ENCODE results near the gene GALNT13.

Gene GALNT13

DNA sequence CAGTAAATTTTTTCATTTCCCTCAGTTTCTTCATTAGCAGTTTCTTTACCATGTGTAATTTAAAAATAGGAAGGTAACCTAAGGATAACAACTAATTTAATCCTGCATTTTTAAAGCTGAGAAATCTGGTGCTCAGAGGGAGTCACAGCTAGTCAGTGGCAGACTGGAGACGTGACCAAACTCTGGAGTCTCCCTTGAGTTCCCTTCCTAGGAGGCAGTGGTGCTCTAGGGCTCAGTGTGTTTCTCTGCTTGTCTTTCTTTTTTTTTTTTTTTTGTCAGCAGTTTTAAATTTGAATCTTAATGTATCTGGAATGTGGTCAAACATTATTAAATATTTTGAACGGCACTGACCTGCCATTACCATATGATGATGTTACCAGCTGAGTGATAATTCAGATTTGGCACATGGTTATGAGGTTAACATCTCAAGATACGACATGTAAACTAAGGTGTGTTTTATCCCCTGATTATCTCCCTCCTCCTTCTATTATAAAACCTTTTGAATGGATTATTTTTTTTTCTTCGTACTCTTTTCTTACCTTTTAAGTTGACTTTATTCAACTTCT, 226.2 kb downstream of the GALNT13 start:
- DNase-seq (ENCODE audit: low read depth, low spot score): no peak
- TF ChIP-seq ZNF274 (IDR thresholded peaks at IDR 0.05; ENCODE audit: low read depth, low read length): no peak
- TF ChIP-seq YY1 (IDR thresholded peaks at IDR 0.05; ENCODE audit: insufficient read depth, insufficient read length): no peak
- no peak for TF ChIP-seq SUZ12 (IDR thresholded peaks at IDR 0.05; ENCODE audit: extremely low read depth, insufficient read depth, insufficient read length)
- H3K4me3 ChIP-seq (ENCODE audit: insufficient read length, low read depth): no peak overlapping the region
- no peak overlapping the region for H3K9ac ChIP-seq (ENCODE audit: insufficient read length, low read depth)
- H3K4me1 ChIP-seq (ENCODE audit: insufficient read depth, insufficient read length): no peaks in the 10 kb centered on the region
- no peaks in the 10 kb centered on the region for H3K9me3 ChIP-seq (ENCODE audit: insufficient read depth, low read length)
- H3K27me3 ChIP-seq (ENCODE audit: insufficient read depth, insufficient read length): no peaks in the 10 kb centered on the region
- no peaks in the 10 kb centered on the region for H3K36me3 ChIP-seq (ENCODE audit: insufficient read depth, insufficient read length, low read length)

DNA sequence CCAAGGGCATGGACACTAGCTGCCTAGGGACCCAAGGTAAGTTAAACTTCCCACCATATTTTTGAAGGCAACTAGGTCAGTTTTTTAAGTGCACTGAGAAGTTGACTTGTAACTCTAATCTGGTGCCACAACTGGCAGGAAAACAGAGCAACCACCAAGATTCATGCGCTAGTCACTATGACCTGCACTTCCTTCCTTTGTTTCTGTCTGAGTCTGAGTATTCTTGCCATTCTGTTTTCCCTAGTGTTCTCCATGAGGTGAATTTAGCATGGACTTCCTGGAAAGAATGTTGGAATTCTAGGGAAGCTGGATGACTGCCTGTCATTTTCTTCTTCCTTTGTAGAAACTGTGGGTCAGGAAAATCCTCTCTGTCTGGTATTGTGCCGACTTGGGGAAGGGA, 249.0 kb downstream of the GALNT13 start:
- no peaks in the 10 kb centered on the region for H3K9me3 ChIP-seq (ENCODE audit: insufficient read depth, low read length)
- H3K4me3 ChIP-seq (ENCODE audit: insufficient read length, low read depth): no peak overlapping the region
- TF ChIP-seq SUZ12 (IDR thresholded peaks at IDR 0.05; ENCODE audit: extremely low read depth, insufficient read depth, insufficient read length): no peak
- TF ChIP-seq YY1 (IDR thresholded peaks at IDR 0.05; ENCODE audit: insufficient read depth, insufficient read length): no peak
- no peak for TF ChIP-seq ZNF274 (IDR thresholded peaks at IDR 0.05; ENCODE audit: low read depth, low read length)
- no peak for DNase-seq (ENCODE audit: low read depth, low spot score)
- H3K9ac ChIP-seq (ENCODE audit: insufficient read length, low read depth): no peak overlapping the region
- no peaks in the 10 kb centered on the region for H3K36me3 ChIP-seq (ENCODE audit: insufficient read depth, insufficient read length, low read length)
- no peaks in the 10 kb centered on the region for H3K27me3 ChIP-seq (ENCODE audit: insufficient read depth, insufficient read length)
- H3K4me1 ChIP-seq (ENCODE audit: insufficient read depth, insufficient read length): no peaks in the 10 kb centered on the region

DNA sequence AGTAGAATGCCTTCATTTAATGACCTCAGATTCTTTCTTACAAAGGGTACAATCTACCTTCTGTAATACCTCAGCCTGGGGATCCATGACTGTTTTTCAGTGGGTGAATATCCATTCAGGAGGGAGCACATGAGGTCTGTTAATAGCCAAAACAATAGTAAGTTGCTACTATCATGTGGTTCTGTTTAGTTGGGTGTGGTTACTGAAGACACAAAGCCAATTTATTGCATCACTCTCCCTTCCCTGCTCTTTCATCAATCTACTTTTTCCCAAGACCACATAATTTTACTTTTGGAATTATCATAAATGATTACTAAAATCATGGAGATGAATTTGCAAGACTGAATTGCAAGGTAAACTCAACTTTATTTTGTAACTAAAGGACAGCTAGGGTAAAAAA, 254.2 kb downstream of the GALNT13 start:
- H3K9me3 ChIP-seq (ENCODE audit: insufficient read depth, low read length): no peaks in the 10 kb centered on the region
- H3K9ac ChIP-seq (ENCODE audit: insufficient read length, low read depth): no peak overlapping the region
- H3K4me3 ChIP-seq (ENCODE audit: insufficient read length, low read depth): no peak overlapping the region
- no peak for DNase-seq (ENCODE audit: low read depth, low spot score)
- TF ChIP-seq ZNF274 (IDR thresholded peaks at IDR 0.05; ENCODE audit: low read depth, low read length): no peak
- no peak for TF ChIP-seq SUZ12 (IDR thresholded peaks at IDR 0.05; ENCODE audit: extremely low read depth, insufficient read depth, insufficient read length)
- no peak for TF ChIP-seq YY1 (IDR thresholded peaks at IDR 0.05; ENCODE audit: insufficient read depth, insufficient read length)
- no peaks in the 10 kb centered on the region for H3K27me3 ChIP-seq (ENCODE audit: insufficient read depth, insufficient read length)
- no peaks in the 10 kb centered on the region for H3K36me3 ChIP-seq (ENCODE audit: insufficient read depth, insufficient read length, low read length)
- H3K4me1 ChIP-seq (ENCODE audit: insufficient read depth, insufficient read length): no peaks in the 10 kb centered on the region

DNA sequence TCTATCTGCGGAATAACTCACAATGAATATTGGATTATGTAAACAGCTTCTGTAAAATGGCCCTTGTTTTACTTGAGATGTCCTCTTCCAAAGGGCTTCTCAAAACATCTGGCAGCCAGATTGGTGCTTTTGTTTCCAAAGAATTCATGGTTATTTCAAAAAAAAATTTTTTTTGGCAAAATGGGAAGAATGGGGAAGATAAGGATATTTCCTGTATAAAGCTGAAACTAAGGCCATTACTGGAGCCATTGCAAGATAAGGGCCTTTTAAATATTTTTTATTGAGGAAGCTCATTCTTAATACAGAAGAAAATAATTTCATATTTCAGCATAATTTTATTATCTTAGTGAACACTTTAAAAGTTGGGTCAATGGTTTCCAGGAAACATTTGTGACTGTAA, 259.1 kb downstream of the GALNT13 start:
- Histone ChIP-seq H3K4me3 (ENCODE audit: insufficient read length, low read depth) (no peak overlapping the region), H3K36me3 (ENCODE audit: insufficient read depth, insufficient read length, low read length) (no peaks in the 10 kb centered on the region), H3K4me1 (ENCODE audit: insufficient read depth, insufficient read length) (no peaks in the 10 kb centered on the region), H3K9me3 (ENCODE audit: insufficient read depth, low read length) (no peaks in the 10 kb centered on the region), H3K9ac (ENCODE audit: insufficient read length, low read depth) (no peak overlapping the region), H3K27me3 (ENCODE audit: insufficient read depth, insufficient read length) (no peaks in the 10 kb centered on the region)
- TF ChIP-seq ZNF274 (IDR thresholded peaks at IDR 0.05; ENCODE audit: low read depth, low read length): no peak
- TF ChIP-seq YY1 (IDR thresholded peaks at IDR 0.05; ENCODE audit: insufficient read depth, insufficient read length): no peak
- no peak for TF ChIP-seq SUZ12 (IDR thresholded peaks at IDR 0.05; ENCODE audit: extremely low read depth, insufficient read depth, insufficient read length)
- no peak for DNase-seq (ENCODE audit: low read depth, low spot score)

DNA sequence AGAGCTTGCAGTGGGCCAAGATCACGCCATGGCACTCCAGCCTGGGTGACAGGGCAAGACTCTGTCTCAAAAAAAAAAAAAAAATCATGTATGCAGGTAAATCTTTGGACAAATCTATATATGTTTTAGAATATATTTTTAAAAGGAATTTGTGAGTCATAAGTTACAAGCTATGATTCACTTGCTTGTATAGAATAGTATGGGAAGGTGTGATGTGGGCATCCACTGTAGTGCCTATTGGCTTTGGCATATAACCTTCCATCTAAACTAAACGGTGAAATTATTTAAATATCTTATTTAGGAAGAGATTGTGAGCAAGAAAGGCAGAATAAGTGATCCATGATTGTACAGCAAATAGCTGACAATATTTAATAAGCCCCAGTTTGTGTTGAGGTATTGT, 261.1 kb downstream of the GALNT13 start:
- no peak for DNase-seq (ENCODE audit: low read depth, low spot score)
- TF ChIP-seq SUZ12 (IDR thresholded peaks at IDR 0.05; ENCODE audit: extremely low read depth, insufficient read depth, insufficient read length) (no peak), ZNF274 (IDR thresholded peaks at IDR 0.05; ENCODE audit: low read depth, low read length) (no peak), YY1 (IDR thresholded peaks at IDR 0.05; ENCODE audit: insufficient read depth, insufficient read length) (no peak)
- Histone ChIP-seq H3K36me3 (ENCODE audit: insufficient read depth, insufficient read length, low read length) (no peaks in the 10 kb centered on the region), H3K4me3 (ENCODE audit: insufficient read length, low read depth) (no peak overlapping the region), H3K27me3 (ENCODE audit: insufficient read depth, insufficient read length) (no peaks in the 10 kb centered on the region), H3K9ac (ENCODE audit: insufficient read length, low read depth) (no peak overlapping the region), H3K4me1 (ENCODE audit: insufficient read depth, insufficient read length) (no peaks in the 10 kb centered on the region), H3K9me3 (ENCODE audit: insufficient read depth, low read length) (no peaks in the 10 kb centered on the region)

DNA sequence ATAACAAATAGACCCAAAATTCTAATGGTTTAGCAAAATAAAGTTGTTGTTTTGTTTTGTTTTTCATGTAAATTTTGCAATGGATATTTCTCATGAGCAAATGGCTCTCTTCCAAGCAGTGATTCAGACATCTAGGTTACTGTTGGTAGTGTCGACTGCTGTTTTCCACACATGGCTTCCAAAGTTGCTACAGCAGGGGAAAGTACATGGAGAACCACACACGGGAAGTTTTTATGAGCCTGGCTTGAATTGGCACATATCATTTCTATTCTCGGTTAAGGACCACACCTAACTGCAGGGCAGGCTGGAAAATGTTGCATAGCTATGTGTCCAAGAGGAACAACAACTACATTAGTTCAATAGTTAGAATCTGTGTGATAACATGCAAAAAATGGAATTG, 262.1 kb downstream of the GALNT13 start:
- Histone ChIP-seq H3K9ac (ENCODE audit: insufficient read length, low read depth) (no peak overlapping the region), H3K9me3 (ENCODE audit: insufficient read depth, low read length) (no peaks in the 10 kb centered on the region), H3K27me3 (ENCODE audit: insufficient read depth, insufficient read length) (no peaks in the 10 kb centered on the region), H3K4me3 (ENCODE audit: insufficient read length, low read depth) (no peak overlapping the region), H3K4me1 (ENCODE audit: insufficient read depth, insufficient read length) (no peaks in the 10 kb centered on the region), H3K36me3 (ENCODE audit: insufficient read depth, insufficient read length, low read length) (no peaks in the 10 kb centered on the region)
- DNase-seq (ENCODE audit: low read depth, low spot score): no peak
- TF ChIP-seq YY1 (IDR thresholded peaks at IDR 0.05; ENCODE audit: insufficient read depth, insufficient read length) (no peak), ZNF274 (IDR thresholded peaks at IDR 0.05; ENCODE audit: low read depth, low read length) (no peak), SUZ12 (IDR thresholded peaks at IDR 0.05; ENCODE audit: extremely low read depth, insufficient read depth, insufficient read length) (no peak)

DNA sequence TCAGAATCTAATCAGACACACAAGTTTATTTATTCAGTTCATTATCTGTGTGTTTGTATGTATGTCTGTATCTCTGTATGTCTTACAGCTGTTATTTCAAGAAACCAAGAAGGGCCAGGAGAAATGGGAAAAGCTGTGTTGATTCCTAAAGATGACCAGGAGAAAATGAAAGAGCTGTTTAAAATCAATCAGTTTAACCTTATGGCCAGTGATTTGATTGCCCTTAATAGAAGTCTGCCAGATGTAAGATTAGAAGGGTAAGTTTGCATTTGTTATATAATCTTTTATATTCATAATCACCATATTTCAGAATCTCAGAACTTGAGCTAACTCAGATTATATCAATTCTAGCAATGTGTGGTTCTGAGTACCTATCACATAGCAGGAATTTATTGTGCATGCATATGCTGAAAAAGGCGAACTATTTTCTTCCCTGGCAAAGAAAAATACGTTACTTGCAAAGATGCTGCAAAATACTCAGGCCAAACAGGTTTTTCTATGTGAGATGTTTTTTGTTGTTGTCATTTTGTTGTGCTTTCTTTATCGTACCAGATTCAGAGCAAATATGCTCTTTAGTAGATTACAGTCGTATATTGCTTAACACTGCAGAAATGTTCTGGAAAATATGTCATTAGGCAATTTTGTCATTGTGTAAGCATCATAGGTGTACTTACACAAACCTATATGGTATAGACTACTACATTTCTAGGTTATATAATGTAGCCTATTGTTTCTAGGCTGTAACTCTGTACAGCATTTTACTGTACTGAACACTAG, 268.7 kb downstream of the GALNT13 start:
- Histone ChIP-seq H3K4me1 (ENCODE audit: insufficient read depth, insufficient read length) (no peaks in the 10 kb centered on the region), H3K27me3 (ENCODE audit: insufficient read depth, insufficient read length) (no peaks in the 10 kb centered on the region), H3K9me3 (ENCODE audit: insufficient read depth, low read length) (no peaks in the 10 kb centered on the region), H3K9ac (ENCODE audit: insufficient read length, low read depth) (no peak overlapping the region), H3K4me3 (ENCODE audit: insufficient read length, low read depth) (no peak overlapping the region), H3K36me3 (ENCODE audit: insufficient read depth, insufficient read length, low read length) (no peaks in the 10 kb centered on the region)
- TF ChIP-seq ZNF274 (IDR thresholded peaks at IDR 0.05; ENCODE audit: low read depth, low read length): no peak
- TF ChIP-seq YY1 (IDR thresholded peaks at IDR 0.05; ENCODE audit: insufficient read depth, insufficient read length): no peak
- DNase-seq (ENCODE audit: low read depth, low spot score): no peak

Data from NT2/D1 (cell line).